WERI-Rb-1 (cell line): ENCODE measurements around the gene WDR35.

Source experiments
- DNase-seq: peaks from one replicate; pipeline ENCODE4 v3.0.0-alpha.2; 2020
- H3K27ac ChIP-seq: fragments of 250-450 bp; sonication (Bioruptor Pico); 2 replicates; pipeline ENCODE4 v1.5.1; 2020; ENCODE audit warnings: mild to moderate bottlenecking, moderate library complexity
- H3K27me3 ChIP-seq: fragments of 250-450 bp; sonication (Bioruptor Pico); 2 replicates; pipeline ENCODE4 v1.5.1; 2021; ENCODE audit warnings: mild to moderate bottlenecking, low read depth, moderate library complexity; ENCODE audit not compliant: insufficient read depth, severe bottlenecking
- H3K36me3 ChIP-seq: fragments of 250-450 bp; sonication (Bioruptor Pico); 2 replicates; pipeline ENCODE4 v1.5.1; 2020; ENCODE audit warnings: mild to moderate bottlenecking, moderate library complexity
- H3K4me3 ChIP-seq: 2 replicates; pipeline ENCODE4 v1.5.1; 2011; ENCODE audit warnings: low read depth, mild to moderate bottlenecking, control low read depth, low read length
- H3K9me3 ChIP-seq: fragments of 250-450 bp; sonication (Bioruptor Pico); 2 replicates; pipeline ENCODE4 v1.5.1; 2021; ENCODE audit warnings: mild to moderate bottlenecking, moderate library complexity; ENCODE audit not compliant: severe bottlenecking
- TF ChIP-seq, protein P1 (sequence below): IDR thresholded peaks from 2 replicates; pipeline ENCODE4 v1.5.1; 2011; ENCODE audit warnings: low read depth, mild to moderate bottlenecking, control low read depth, inconsistent platforms, low read length

Gene WDR35

DNA sequence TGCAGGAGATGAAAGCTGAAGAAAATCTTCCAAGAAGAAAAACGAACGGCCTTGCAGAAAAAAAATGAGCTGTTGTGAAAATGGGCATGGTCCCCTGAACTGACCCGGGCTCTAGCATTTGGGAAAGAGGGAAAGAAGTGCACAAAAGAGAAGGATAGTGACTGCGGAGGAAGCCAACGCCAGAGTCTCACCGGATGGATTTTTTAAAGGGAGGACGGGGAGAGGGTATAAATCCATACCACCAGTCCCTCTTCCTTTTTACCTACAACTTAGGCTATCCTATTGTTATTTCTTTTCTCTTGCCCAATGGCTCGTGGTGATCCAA, 601 bp downstream of the WDR35 start:
- TF ChIP-seq, protein P1, sequence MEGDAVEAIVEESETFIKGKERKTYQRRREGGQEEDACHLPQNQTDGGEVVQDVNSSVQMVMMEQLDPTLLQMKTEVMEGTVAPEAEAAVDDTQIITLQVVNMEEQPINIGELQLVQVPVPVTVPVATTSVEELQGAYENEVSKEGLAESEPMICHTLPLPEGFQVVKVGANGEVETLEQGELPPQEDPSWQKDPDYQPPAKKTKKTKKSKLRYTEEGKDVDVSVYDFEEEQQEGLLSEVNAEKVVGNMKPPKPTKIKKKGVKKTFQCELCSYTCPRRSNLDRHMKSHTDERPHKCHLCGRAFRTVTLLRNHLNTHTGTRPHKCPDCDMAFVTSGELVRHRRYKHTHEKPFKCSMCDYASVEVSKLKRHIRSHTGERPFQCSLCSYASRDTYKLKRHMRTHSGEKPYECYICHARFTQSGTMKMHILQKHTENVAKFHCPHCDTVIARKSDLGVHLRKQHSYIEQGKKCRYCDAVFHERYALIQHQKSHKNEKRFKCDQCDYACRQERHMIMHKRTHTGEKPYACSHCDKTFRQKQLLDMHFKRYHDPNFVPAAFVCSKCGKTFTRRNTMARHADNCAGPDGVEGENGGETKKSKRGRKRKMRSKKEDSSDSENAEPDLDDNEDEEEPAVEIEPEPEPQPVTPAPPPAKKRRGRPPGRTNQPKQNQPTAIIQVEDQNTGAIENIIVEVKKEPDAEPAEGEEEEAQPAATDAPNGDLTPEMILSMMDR = no peak

DNA sequence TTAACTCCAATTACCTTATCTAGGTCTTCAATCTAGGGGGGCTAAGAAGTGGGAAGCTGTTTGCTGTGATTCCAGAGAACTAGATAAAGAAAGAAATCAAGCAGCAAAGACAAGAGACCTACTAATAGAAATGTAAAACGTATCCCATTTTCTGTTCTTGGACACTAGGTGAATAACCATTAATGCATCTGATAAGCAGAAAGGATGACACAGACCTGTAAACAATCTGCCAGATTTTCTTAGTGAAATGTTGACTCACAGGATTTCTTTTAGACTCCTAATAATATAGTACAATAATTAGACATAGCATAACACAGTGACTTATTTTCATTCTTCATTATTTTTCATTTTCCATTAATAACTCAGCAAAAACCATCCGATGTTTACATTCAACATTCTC, 1.3 kb downstream of the WDR35 start:
- Histone ChIP-seq H3K9me3 (no peaks in the 10 kb centered on the region), H3K4me3 (no peak overlapping the region; the same call in 1 of the 2 replicates), H3K36me3 (peaks cover 30% of the 10 kb centered on the region), H3K27ac (no peak overlapping the region), H3K27me3 (no peaks in the 10 kb centered on the region)
- TF ChIP-seq, protein P1 = no peak
- DNase-seq = no peak

More for the DNA sequence above, 601 bp downstream of the WDR35 start:
- Histone ChIP-seq H3K4me3 (peak overlapping the region; percentile 66), H3K9me3 (no peaks in the 10 kb centered on the region), H3K27ac (no peak overlapping the region), H3K36me3 (peaks cover 28% of the 10 kb centered on the region), H3K27me3 (no peaks in the 10 kb centered on the region)
- no peak for DNase-seq

DNA sequence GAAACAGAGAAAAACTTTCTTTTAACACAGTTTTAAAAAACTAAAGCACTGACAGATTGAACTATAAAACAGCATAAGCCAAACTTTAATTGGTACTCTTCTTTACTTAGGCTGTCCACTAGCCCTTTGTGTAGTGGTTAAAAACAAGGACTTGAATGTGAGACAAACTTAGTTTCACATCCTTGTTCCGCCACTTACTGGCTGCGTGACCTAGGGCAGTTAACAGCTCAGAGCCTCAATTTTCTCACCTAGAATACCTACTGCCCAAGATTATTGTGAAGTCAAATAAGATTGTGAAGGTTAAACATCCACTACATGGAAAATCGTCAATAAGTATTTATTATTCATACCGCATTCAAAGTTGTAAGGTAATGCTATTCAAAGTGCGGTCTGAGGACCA, 2.0 kb downstream of the WDR35 start:
- H3K9me3 ChIP-seq = no peaks in the 10 kb centered on the region
- no peak overlapping the region for H3K4me3 ChIP-seq
- TF ChIP-seq, protein P1 = no peak
- DNase-seq = no peak
- no peaks in the 10 kb centered on the region for H3K27me3 ChIP-seq
- no peak overlapping the region for H3K27ac ChIP-seq
- peaks cover 30% of the 10 kb centered on the region for H3K36me3 ChIP-seq

DNA sequence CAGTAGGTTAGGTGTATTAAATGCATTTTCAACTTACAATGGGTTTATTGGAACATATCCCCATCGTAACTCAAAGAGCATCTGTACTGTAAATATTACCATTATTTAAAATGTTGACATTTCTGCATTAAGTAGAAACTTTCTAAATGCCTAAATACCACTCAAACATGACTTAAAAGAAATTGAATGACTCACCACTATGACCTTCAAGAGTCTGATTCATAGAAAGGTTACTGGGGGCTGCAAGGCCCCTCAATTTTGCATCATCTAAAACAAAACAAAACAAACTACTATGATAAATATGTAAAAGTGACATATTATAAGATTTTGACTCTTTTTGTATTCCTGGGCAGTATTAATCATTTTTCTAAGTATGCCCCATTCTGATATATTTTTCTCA, 7.6 kb downstream of the WDR35 start:
- TF ChIP-seq, protein P1 = no peak
- no peak for DNase-seq
- peaks cover 45% of the 10 kb centered on the region for H3K36me3 ChIP-seq
- no peak overlapping the region for H3K4me3 ChIP-seq
- no peaks in the 10 kb centered on the region for H3K9me3 ChIP-seq
- no peaks in the 10 kb centered on the region for H3K27me3 ChIP-seq
- no peak overlapping the region for H3K27ac ChIP-seq

DNA sequence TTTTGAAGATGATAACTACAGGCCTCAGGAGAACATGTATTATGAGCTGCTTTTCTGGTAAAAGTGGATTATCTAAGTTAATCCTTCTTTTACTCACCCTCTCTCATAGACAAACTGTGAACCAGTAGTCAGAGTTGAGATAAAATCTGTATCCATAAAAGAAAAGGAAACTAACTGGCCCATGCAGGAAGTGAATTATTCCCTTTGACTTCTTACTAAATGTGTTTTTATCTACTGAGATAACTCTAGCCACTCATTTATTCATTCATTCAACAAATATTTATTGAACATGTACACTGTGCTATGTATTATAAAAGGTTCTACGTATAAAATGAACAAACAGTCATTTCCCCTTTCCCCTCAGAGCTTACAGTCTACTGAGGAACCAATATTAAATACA, 10.0 kb downstream of the WDR35 start:
- peaks cover 40% of the 10 kb centered on the region for H3K36me3 ChIP-seq
- H3K9me3 ChIP-seq = no peaks in the 10 kb centered on the region
- no peak for DNase-seq
- TF ChIP-seq, protein P1 = no peak
- H3K27ac ChIP-seq = no peak overlapping the region
- no peak overlapping the region for H3K4me3 ChIP-seq
- no peaks in the 10 kb centered on the region for H3K27me3 ChIP-seq

DNA sequence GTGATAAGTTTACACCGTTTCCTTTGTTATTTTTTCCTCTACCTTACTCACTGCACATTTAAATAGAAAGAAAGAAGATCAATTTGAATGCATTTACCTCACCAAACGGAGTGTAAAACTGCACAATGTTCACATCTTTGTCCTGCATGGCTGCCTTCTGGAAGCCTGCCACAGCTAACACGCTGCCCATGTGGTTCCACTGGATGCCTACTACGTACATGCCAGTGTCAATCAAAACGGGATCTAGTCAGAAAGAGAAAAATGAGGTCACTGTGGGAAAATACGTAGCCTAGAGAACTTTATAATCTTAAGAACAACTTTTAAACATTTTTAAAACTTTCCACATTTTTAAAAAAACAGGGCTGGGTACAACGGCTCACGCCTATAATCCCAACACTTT, 16.4 kb downstream of the WDR35 start:
- Histone ChIP-seq H3K36me3 (peaks cover 31% of the 10 kb centered on the region), H3K27me3 (no peaks in the 10 kb centered on the region), H3K27ac (no peak overlapping the region), H3K9me3 (no peaks in the 10 kb centered on the region), H3K4me3 (no peak overlapping the region)
- DNase-seq = no peak
- TF ChIP-seq, protein P1 = no peak
